COLO668 (cell line): Measurements from ENCODE around the gene C2orf81.

Source experiments
- DNase-seq: peaks from one replicate; lab custom pipeline; 2025; ENCODE audit not compliant: unreplicated experiment; lab: John Stamatoyannopoulos, UW

The C2orf81 gene

GRCh38 chr2:74364533-74365505, 56.6 kb downstream of the C2orf81 start:
- DNase-seq, result no peak
